Brain microvascular endothelial cell (primary cell): Measurements from ENCODE around the gene NEK4.

ENCODE experiments used
- DNase-seq: peaks from one replicate; pipeline ENCODE4 v3.0.0-alpha.2; 2020
- H3K27ac ChIP-seq: fragments of 250-450 bp; sonication (Bioruptor Pico); 2 replicates; pipeline ENCODE4 v1.5.1; 2020; ENCODE audit warnings: mild to moderate bottlenecking, moderate library complexity
- H3K27me3 ChIP-seq: fragments of 250-450 bp; sonication (Bioruptor Pico); replicated peaks from 2 replicates; pipeline ENCODE4 v1.5.1; 2020; ENCODE audit warnings: mild to moderate bottlenecking
- H3K36me3 ChIP-seq: fragments of 250-450 bp; sonication (Bioruptor Pico); replicated peaks from 2 replicates; pipeline ENCODE4 v1.5.1; 2020; ENCODE audit warnings: mild to moderate bottlenecking
- H3K4me3 ChIP-seq: 2 replicates; pipeline ENCODE4 v1.5.1; 2011; ENCODE audit warnings: low read depth, mild to moderate bottlenecking, control low read depth, low read length, moderate library complexity
- in situ Hi-C: cut with HindIII; loops from 2 replicates; pipeline ENCODE4 v1.10.0; 2017; ENCODE audit warnings: low sequenced_read_pairs, low pct_ligation_motif_present
- TF ChIP-seq, protein P1 (sequence below): IDR thresholded peaks from 2 replicates; pipeline ENCODE4 v1.5.1; 2011; ENCODE audit warnings: low read depth, mild to moderate bottlenecking, moderate library complexity, low read length, control low read depth, inconsistent platforms; ENCODE audit errors: missing control alignments

Gene NEK4

GRCh38 chr3:52770496-52771333, at the start of gene NEK4:
NEK4 (minus strand) TSS chr3:52770940; CDS start chr3:52770746, 194 bp downstream.
- Histone ChIP-seq H3K4me3 (peak within 1 kb of the TSS; percentile 91), H3K27ac (peak within 1 kb of the TSS; percentile 4), H3K27me3 (no peaks in the 10 kb centered on the region), H3K36me3 (no peaks in the 10 kb centered on the region)
- TF ChIP-seq, protein P1, sequence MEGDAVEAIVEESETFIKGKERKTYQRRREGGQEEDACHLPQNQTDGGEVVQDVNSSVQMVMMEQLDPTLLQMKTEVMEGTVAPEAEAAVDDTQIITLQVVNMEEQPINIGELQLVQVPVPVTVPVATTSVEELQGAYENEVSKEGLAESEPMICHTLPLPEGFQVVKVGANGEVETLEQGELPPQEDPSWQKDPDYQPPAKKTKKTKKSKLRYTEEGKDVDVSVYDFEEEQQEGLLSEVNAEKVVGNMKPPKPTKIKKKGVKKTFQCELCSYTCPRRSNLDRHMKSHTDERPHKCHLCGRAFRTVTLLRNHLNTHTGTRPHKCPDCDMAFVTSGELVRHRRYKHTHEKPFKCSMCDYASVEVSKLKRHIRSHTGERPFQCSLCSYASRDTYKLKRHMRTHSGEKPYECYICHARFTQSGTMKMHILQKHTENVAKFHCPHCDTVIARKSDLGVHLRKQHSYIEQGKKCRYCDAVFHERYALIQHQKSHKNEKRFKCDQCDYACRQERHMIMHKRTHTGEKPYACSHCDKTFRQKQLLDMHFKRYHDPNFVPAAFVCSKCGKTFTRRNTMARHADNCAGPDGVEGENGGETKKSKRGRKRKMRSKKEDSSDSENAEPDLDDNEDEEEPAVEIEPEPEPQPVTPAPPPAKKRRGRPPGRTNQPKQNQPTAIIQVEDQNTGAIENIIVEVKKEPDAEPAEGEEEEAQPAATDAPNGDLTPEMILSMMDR, result no peak
- peak; percentile 86 for DNase-seq
- in situ Hi-C loops, result no loop called here

DNA sequence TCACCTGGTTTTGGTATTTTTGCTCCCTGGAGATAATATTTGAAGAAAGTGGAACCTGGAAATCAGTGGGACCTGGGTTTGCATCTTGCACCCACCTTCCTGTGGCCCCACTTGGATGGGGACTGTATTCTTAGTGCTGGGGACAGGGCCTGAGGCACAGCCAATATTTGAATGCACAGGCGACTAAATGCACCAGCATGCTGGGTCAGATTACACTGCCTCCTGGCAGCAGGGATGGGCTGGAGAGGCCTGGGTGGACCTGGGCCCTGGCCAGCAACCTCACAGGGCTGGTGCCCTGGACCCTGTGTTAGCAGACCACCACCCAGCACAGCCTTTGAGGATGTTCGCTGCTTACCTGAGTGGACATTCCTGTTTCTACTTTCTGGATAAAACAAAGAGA, 49.2 kb upstream of the NEK4 start:
- in situ Hi-C loops, result no loop called here
- Histone ChIP-seq H3K36me3 (no peaks in the 10 kb centered on the region), H3K27me3 (no peaks in the 10 kb centered on the region), H3K4me3 (no peak overlapping the region), H3K27ac (no peak overlapping the region)
- no peak for DNase-seq
- TF ChIP-seq, protein P1, result peak; percentile 0

GRCh38 chr3:52817860-52818259, 47.1 kb upstream of the NEK4 start:
- H3K27ac ChIP-seq, result no peak overlapping the region
- no peak for DNase-seq
- H3K27me3 ChIP-seq, result no peaks in the 10 kb centered on the region
- H3K4me3 ChIP-seq, result no peak overlapping the region
- H3K36me3 ChIP-seq, result no peaks in the 10 kb centered on the region
- TF ChIP-seq, protein P1, result no peak
- in situ Hi-C loops, result no loop called here

DNA sequence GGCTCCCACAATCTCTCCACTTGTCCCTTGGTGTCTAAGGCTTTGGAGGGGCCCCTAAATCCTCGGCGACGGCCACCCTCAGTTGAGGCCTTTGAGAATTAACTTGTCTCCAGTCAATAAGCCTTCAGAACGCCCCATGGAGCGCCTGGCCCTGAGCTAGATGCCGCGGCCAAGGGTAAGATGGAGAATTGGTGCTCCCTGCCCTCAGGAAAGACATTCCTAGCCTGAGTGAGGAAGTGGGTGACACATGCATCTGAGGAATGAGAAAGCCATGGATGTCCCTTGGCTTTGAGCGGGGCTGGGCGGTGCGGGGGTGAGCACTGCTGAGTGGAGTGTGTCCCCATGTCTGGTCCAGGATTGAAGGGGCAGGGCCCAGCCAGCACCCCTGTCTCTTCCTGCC, 46.5 kb upstream of the NEK4 start:
- TF ChIP-seq, protein P1, result no peak
- Histone ChIP-seq H3K27ac (no peak overlapping the region), H3K4me3 (no peak overlapping the region), H3K36me3 (no peaks in the 10 kb centered on the region), H3K27me3 (no peaks in the 10 kb centered on the region)
- DNase-seq, result no peak
- in situ Hi-C loops, result no loop called here

DNA sequence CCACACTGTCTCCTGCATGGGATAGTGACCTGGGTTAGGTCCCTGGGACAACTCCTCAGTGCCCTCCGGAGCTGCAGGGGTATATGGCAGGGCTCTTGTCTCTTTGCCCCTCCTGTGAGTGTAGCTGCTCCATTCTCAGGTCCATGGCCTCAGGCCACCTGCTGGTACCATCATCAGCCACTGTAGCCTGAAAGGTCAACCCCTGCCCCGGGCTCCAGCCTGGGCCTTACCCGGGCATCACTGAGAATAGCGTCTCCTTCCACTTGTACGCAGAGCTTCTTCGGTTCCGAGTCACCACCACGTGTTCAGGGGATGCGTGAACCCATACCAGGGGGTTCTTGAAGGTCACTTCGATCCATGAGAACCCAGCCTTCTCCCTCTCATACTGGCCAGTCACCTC, 45.9 kb upstream of the NEK4 start:
- H3K4me3 ChIP-seq, result no peak overlapping the region
- H3K27me3 ChIP-seq, result no peaks in the 10 kb centered on the region
- TF ChIP-seq, protein P1, result no peak
- in situ Hi-C loops, result no loop called here
- no peak overlapping the region for H3K27ac ChIP-seq
- H3K36me3 ChIP-seq, result no peaks in the 10 kb centered on the region
- DNase-seq, result no peak
